Breast epithelium (tissue), 3 donors: ENCODE measurements around the gene MROH9.

Experiments
- POLR2A ChIP-seq: fragments of 450-650 bp; IDR thresholded peaks from one replicate; pipeline ENCODE4 v1.6.1; 2016; ENCODE audit warnings: antibody characterized with exemption, mild to moderate bottlenecking, moderate library complexity
- POLR2AphosphoS5 ChIP-seq, 3 donors: sonication (generic); formaldehyde crosslinking; IDR thresholded peaks; one replicate each; pipeline ENCODE4 v1.6.1; 2017; ENCODE audit warnings: antibody characterized with exemption in 3 of 3
- TF ChIP-seq, protein P1 (sequence below), 3 donors: fragments of 450-650 bp; IDR thresholded peaks; one replicate each; pipeline ENCODE4 v1.5.1; 2016 to 2017; ENCODE audit warnings: antibody characterized with exemption in 3 of 3, mild to moderate bottlenecking in 3 of 3, moderate library complexity in 3 of 3

DNA sequence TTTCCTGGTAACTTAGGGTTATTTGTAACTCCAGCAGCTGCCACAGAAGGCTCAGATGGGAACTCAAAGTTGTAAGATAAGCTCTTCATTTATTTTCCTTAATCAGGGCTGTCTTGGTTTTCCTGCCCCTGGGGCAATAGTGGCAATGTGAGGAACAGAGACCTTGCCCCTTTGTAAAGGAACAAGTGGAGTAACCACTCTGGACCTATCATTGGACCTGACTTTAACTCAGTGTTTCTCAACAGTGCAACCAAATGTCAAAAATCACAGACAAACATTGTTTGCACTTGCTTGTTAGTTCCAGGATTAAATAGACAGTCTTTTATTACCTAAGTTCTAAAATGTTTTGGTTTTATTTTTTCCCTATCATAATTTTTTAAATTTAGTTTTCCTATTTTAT is 152.6 kb downstream of the MROH9 start:
- TF ChIP-seq, protein P1, sequence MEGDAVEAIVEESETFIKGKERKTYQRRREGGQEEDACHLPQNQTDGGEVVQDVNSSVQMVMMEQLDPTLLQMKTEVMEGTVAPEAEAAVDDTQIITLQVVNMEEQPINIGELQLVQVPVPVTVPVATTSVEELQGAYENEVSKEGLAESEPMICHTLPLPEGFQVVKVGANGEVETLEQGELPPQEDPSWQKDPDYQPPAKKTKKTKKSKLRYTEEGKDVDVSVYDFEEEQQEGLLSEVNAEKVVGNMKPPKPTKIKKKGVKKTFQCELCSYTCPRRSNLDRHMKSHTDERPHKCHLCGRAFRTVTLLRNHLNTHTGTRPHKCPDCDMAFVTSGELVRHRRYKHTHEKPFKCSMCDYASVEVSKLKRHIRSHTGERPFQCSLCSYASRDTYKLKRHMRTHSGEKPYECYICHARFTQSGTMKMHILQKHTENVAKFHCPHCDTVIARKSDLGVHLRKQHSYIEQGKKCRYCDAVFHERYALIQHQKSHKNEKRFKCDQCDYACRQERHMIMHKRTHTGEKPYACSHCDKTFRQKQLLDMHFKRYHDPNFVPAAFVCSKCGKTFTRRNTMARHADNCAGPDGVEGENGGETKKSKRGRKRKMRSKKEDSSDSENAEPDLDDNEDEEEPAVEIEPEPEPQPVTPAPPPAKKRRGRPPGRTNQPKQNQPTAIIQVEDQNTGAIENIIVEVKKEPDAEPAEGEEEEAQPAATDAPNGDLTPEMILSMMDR (IDR thresholded peaks at IDR 0.05): no peak
- no peak for TF ChIP-seq POLR2A
- TF ChIP-seq POLR2AphosphoS5 (IDR thresholded peaks at IDR 0.05): no peak
